CD14-positive monocyte (primary cell): ENCODE data around the gene TRAF6. TPM values are rescaled to one million over a fixed set of nuclear protein-coding genes. Genes with fewer than 3 reads are reported as not detected.
A peak's percentile ranks its signal among the peaks of the same experiment; 100 is the strongest.
"Not testable (repeated sequence)": the region's sequence is repeated elsewhere in the genome, so short reads cannot be mapped to it uniquely, and the experiment has no call there.

Source experiments
- DNase-seq, 3 donors: peaks; one replicate each; pipeline ENCODE4 v3.0.0-alpha.2; 2011 to 2022
- H2AFZ ChIP-seq: 2 replicates; pipeline ENCODE4 v1.6.0; 2012; ENCODE audit warnings: mild to moderate bottlenecking, low read depth, low read length, inconsistent platforms; ENCODE audit not compliant: insufficient read depth, poor library complexity, severe bottlenecking
- H3K27ac ChIP-seq, 2 donors: 1 replicate in 1 of 2; 2 replicates in 1 of 2; pipeline ENCODE4 v1.5.1; 2012 to 2013; ENCODE audit warnings: low read length in 2 of 2, control low read depth in 1 of 2, inconsistent platforms in 1 of 2, low read depth in 1 of 2, mild to moderate bottlenecking in 1 of 2
- H3K27me3 ChIP-seq, 2 donors: one replicate each; pipeline versions ENCODE4 v1.6.0 to v1.6.1; 2011 to 2013; ENCODE audit warnings: low read length in 2 of 2; ENCODE audit not compliant: control insufficient read depth in 2 of 2, insufficient read depth in 2 of 2
- H3K36me3 ChIP-seq, 2 donors: replicated peaks in 1 of 2; 1 replicate in 1 of 2; 2 replicates in 1 of 2; pipeline versions ENCODE4 v1.5.1 to v1.6.1; 2012 to 2013; ENCODE audit warnings: low read length in 2 of 2, control low read depth in 1 of 2, inconsistent platforms in 1 of 2, mild to moderate bottlenecking in 1 of 2; ENCODE audit not compliant: insufficient read depth in 2 of 2, control insufficient read depth in 1 of 2
- H3K4me1 ChIP-seq, 2 donors: 1 replicate in 1 of 2; 2 replicates in 1 of 2; pipeline versions ENCODE4 v1.5.1 to v1.6.1; 2012 to 2013; ENCODE audit warnings: low read length in 2 of 2, control low read depth in 1 of 2, inconsistent platforms in 1 of 2, mild to moderate bottlenecking in 1 of 2, moderate library complexity in 1 of 2; ENCODE audit not compliant: insufficient read depth in 2 of 2, control insufficient read depth in 1 of 2
- H3K4me2 ChIP-seq: replicated peaks from 2 replicates; pipeline ENCODE3; 2012; ENCODE audit warnings: low read length, moderate library complexity, mild to moderate bottlenecking; ENCODE audit not compliant: poor library complexity, severe bottlenecking; ENCODE audit errors: extremely low read depth
- H3K4me3 ChIP-seq, 3 experiments: fragments of 200-600 bp in 1 of 3; sonication (generic) in 1 of 3; replicated peaks in 1 of 3; 1 replicate in 2 of 3; 2 replicates in 1 of 3; pipeline ENCODE4 v1.5.1; 2011 to 2013; ENCODE audit warnings: low read length in 3 of 3, mild to moderate bottlenecking in 3 of 3, control low read depth in 2 of 3, low read depth in 2 of 3, inconsistent platforms in 1 of 3, moderate library complexity in 1 of 3
- H3K79me2 ChIP-seq: 2 replicates; pipeline ENCODE4 v1.6.0; 2012; ENCODE audit warnings: mild to moderate bottlenecking, control low read depth, inconsistent platforms, low read length, moderate library complexity; ENCODE audit not compliant: insufficient read depth
- H3K9ac ChIP-seq: 2 replicates; pipeline ENCODE4 v1.6.0; 2017; ENCODE audit warnings: low read length, mild to moderate bottlenecking; ENCODE audit not compliant: insufficient read depth, poor library complexity, severe bottlenecking
- H3K9me3 ChIP-seq, 2 donors: replicated peaks in 1 of 2; 1 replicate in 1 of 2; 2 replicates in 1 of 2; pipeline versions ENCODE4 v1.5.1 to v1.6.1; 2012 to 2013; ENCODE audit warnings: low read length in 2 of 2, control low read depth in 1 of 2; ENCODE audit not compliant: control insufficient read depth in 1 of 2, insufficient read depth in 1 of 2
- H4K20me1 ChIP-seq: 2 replicates; pipeline ENCODE4 v1.6.0; 2012; ENCODE audit warnings: mild to moderate bottlenecking, low read length, control low read depth, moderate library complexity; ENCODE audit not compliant: insufficient read depth
- H3K27ac Mint-ChIP-seq, 7 donors: one replicate each; pipeline ENCODE4 v1.8.0; 2020; ENCODE audit warnings: mild to moderate bottlenecking in 7 of 7, mixed read lengths in 7 of 7, moderate library complexity in 6 of 7, inconsistent platforms in 2 of 7
- H3K27me3 Mint-ChIP-seq, 3 donors: one replicate each; pipeline ENCODE4 v1.8.0; 2021 to 2022; ENCODE audit warnings: low read depth in 3 of 3, mild to moderate bottlenecking in 3 of 3, mixed read lengths in 3 of 3, moderate library complexity in 3 of 3, inconsistent platforms in 1 of 3
- H3K36me3 Mint-ChIP-seq, 2 donors: one replicate each; pipeline ENCODE4 v1.8.0; 2020; ENCODE audit warnings: mixed read lengths in 2 of 2, inconsistent platforms in 1 of 2, mild to moderate bottlenecking in 1 of 2
- H3K4me1 Mint-ChIP-seq: one replicate; pipeline ENCODE4 v1.8.0; 2020; ENCODE audit warnings: mild to moderate bottlenecking, mixed read lengths
- H3K4me3 Mint-ChIP-seq, 2 donors: one replicate each; pipeline ENCODE4 v1.8.0; 2020; ENCODE audit warnings: mild to moderate bottlenecking in 2 of 2, mixed read lengths in 2 of 2, moderate library complexity in 1 of 2
- H3K9me3 Mint-ChIP-seq, 7 donors: one replicate each; pipeline ENCODE4 v1.8.0; 2020 to 2022; ENCODE audit warnings: mixed read lengths in 7 of 7, mild to moderate bottlenecking in 6 of 7, moderate library complexity in 6 of 7, inconsistent platforms in 2 of 7
- WGBS: methylation state at CpG from one replicate; pipeline ENCODE4 v1.1.5; 2013; ENCODE audit warnings: missing lambda C conversion rate; ENCODE audit not compliant: insufficient coverage; 5-methylcytosine and 5-hydroxymethylcytosine counted together
- intact Hi-C, 2 donors: fragments of 100-400 bp; cut with micrococcal nuclease; formaldehyde crosslinking; loops; one replicate each; pipeline versions ENCODE4 v1.15.0 to v1.15.1; 2023
- polyA plus RNA-seq, 3 donors: library from polyadenylated mRNA; depleted of rRNA in 1 of 3; unstranded in 2 of 3; stranded (reverse) in 1 of 3; fragments of 300-500 nt in 2 of 3; fragments of >200 nt in 1 of 3; fragmentation: Illumina TruSeq in 2 of 3; gene quantifications; 1 replicate in 2 of 3; 2 replicates in 1 of 3; pipeline ENCODE4 v1.2.3, GENCODE V29; 2012 to 2021
- TF ChIP-seq, protein P1 (sequence below): fragments of 200-600 bp; IDR thresholded peaks from one replicate; pipeline ENCODE4 v1.8.0; 2022; ENCODE audit warnings: antibody characterized with exemption, mild to moderate bottlenecking

Gene TRAF6
- polyA plus RNA-seq, 3 donors: 5.5 to 7.3 (median 6.7) TPM

DNA sequence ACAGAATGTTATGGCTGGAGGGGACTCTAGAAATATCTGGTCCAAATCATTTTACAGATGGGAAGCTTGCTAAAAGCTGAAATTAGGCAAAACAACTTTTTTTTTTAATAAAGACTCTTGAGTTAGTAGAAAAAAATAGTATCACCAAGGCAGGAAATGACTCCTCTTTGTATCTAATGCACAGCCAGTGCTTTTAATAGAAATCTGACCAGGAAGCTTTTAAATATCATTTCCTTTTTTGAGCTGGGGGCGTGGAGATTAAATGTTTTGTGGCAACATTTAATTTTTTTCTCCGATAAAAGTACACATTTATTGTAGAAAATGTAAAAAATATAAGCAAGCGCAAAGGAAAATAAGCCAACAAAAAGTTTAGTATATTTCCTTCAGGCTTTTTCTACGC, 22.5 kb downstream of the TRAF6 start:
- peaks cover 42 to 78% of the 10 kb centered on the region in 2 donors for H3K36me3 ChIP-seq
- Mint-ChIP-seq H3K4me1 (peaks cover 27% of the 10 kb centered on the region), H3K27me3 (no peaks in the 10 kb centered on the region), H3K9me3 (peaks cover 0 to 2% (median 0%) of the 10 kb centered on the region in 7 donors), H3K36me3 (peaks cover 47 to 68% of the 10 kb centered on the region in 2 donors), H3K27ac (peak overlapping the region; percentile 7 to 88 (median 59)), H3K4me3 (peak overlapping the region in 1 of 2 donors; percentile 56)
- H3K27ac ChIP-seq: peak overlapping the region in 1 of 2 donors; percentile 62
- no CpG with 5 or more reads among the region's 4 CpGs for WGBS
- H3K27me3 ChIP-seq: no peaks in the 10 kb centered on the region
- peaks cover 19% of the 10 kb centered on the region for H4K20me1 ChIP-seq
- H3K9ac ChIP-seq: no peak overlapping the region
- TF ChIP-seq, protein P1, sequence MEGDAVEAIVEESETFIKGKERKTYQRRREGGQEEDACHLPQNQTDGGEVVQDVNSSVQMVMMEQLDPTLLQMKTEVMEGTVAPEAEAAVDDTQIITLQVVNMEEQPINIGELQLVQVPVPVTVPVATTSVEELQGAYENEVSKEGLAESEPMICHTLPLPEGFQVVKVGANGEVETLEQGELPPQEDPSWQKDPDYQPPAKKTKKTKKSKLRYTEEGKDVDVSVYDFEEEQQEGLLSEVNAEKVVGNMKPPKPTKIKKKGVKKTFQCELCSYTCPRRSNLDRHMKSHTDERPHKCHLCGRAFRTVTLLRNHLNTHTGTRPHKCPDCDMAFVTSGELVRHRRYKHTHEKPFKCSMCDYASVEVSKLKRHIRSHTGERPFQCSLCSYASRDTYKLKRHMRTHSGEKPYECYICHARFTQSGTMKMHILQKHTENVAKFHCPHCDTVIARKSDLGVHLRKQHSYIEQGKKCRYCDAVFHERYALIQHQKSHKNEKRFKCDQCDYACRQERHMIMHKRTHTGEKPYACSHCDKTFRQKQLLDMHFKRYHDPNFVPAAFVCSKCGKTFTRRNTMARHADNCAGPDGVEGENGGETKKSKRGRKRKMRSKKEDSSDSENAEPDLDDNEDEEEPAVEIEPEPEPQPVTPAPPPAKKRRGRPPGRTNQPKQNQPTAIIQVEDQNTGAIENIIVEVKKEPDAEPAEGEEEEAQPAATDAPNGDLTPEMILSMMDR: no peak
- intact Hi-C loops: loop anchor here (5.0 to 10.0 kb wide), 2 partner anchors 185 to 873 kb away; partner anchors contain the start of gene FJX1 (in 1 of the 2)
- H3K79me2 ChIP-seq: peaks cover 17% of the 10 kb centered on the region
- peaks cover 16 to 18% of the 10 kb centered on the region in 2 donors for H3K4me1 ChIP-seq
- H3K4me3 ChIP-seq: peak overlapping the region in 1 of 3 experiments; percentile 20
- DNase-seq: peak in 1 of 3 donors; percentile 10
- H3K9me3 ChIP-seq: no peaks in the 10 kb centered on the region
- no peak overlapping the region for H2AFZ ChIP-seq
- H3K4me2 ChIP-seq: peak overlapping the region; percentile 16

- 85% methylated on average over 2 of the region's 6 CpGs for WGBS
- intact Hi-C loops: loop anchor here (5.0 to 10.0 kb wide), 2 partner anchors 183 to 871 kb away; partner anchors contain the start of gene FJX1 (in 1 of the 2)
- Histone ChIP-seq H3K79me2 (peaks cover 7% of the 10 kb centered on the region), H3K4me1 (peaks cover 16 to 18% of the 10 kb centered on the region in 2 donors), H3K9ac (no peak overlapping the region), H3K36me3 (peaks cover 25 to 56% of the 10 kb centered on the region in 2 donors), H3K27me3 (no peaks in the 10 kb centered on the region), H4K20me1 (peaks cover 8% of the 10 kb centered on the region), H2AFZ (no peak overlapping the region), H3K4me2 (no peak overlapping the region), H3K27ac (no peak overlapping the region), H3K9me3 (no peaks in the 10 kb centered on the region), H3K4me3 (no peak overlapping the region)
- Mint-ChIP-seq H3K9me3 (peaks cover 0 to 2% (median 0%) of the 10 kb centered on the region in 7 donors), H3K4me1 (peaks cover 27% of the 10 kb centered on the region), H3K27me3 (no peaks in the 10 kb centered on the region), H3K36me3 (peaks cover 33 to 49% of the 10 kb centered on the region in 2 donors), H3K4me3 (no peak overlapping the region), H3K27ac (peak overlapping the region in 1 of 7 donors; percentile 10)
- DNase-seq: no peak
- TF ChIP-seq, protein P1: no peak
Measured at GRCh38 chr11:36485298-36486002, 24.6 kb downstream of the TRAF6 start.

DNA sequence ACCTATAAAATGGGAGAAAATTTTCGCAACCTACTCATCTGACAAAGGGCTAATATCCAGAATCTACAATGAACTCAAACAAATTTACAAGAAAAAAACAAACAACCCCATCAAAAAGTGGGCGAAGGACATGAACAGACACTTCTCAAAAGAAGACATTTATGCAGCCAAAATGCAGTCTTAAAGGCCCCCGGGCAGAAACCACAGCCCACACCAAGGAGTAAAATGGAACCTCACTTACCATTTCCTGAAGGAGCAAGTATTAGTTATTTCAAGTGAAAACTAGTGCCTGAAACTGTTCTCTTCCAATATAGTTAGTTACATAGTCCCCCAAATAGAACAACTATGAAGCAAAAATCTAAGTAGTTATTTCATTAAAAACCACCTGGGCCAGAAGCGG, 27.0 kb downstream of the TRAF6 start:
- H3K79me2 ChIP-seq, H4K20me1 ChIP-seq, H3K4me2 ChIP-seq, H3K9me3 ChIP-seq, H3K27me3 ChIP-seq, H2AFZ ChIP-seq, H3K4me3 Mint-ChIP-seq, H3K27ac ChIP-seq, DNase-seq, H3K9me3 Mint-ChIP-seq, H3K27me3 Mint-ChIP-seq, H3K9ac ChIP-seq, H3K4me3 ChIP-seq: not testable (repeated sequence)
- WGBS: 80% methylated on average over 1 of the region's 4 CpGs
- Histone ChIP-seq H3K4me1 (peaks cover 13 to 14% of the 10 kb centered on the region in 2 donors), H3K36me3 (peaks cover 10 to 33% of the 10 kb centered on the region in 2 donors)
- intact Hi-C loops: loop anchor here in 1 of 2 donors (10.0 kb wide), 1 partner anchor 868 kb away; the partner anchor contains the start of gene FJX1
- Mint-ChIP-seq H3K36me3 (peaks cover 17 to 34% of the 10 kb centered on the region in 2 donors), H3K4me1 (peaks cover 20% of the 10 kb centered on the region), H3K27ac (peak overlapping the region in 1 of 7 donors; percentile 40)
